GM18505 (cell line): ENCODE measurements around the gene NDUFS6.

ENCODE experiments used
- ATAC-seq: cut with Tn5 transposase; IDR thresholded peaks from one replicate; pipeline ENCODE4 v1.9.1; 2021; ENCODE audit not compliant: unreplicated experiment
- POLR2A ChIP-seq: IDR thresholded peaks from 4 replicates; pipeline ENCODE4 v1.6.1; 2011; ENCODE audit warnings: borderline replicate concordance; ENCODE audit not compliant: insufficient read depth, insufficient read length; ENCODE audit errors: extremely low read depth

NDUFS6 gene

GRCh38 chr5:1827886-1828397 is 26.7 kb downstream of the NDUFS6 start:
- TF ChIP-seq POLR2A: no peak
- no peak for ATAC-seq

GRCh38 chr5:1830571-1831228 is 29.5 kb downstream of the NDUFS6 start:
- TF ChIP-seq POLR2A: no peak
- ATAC-seq: no peak

GRCh38 chr5:1831257-1831656 is 30.1 kb downstream of the NDUFS6 start:
- TF ChIP-seq POLR2A: no peak
- ATAC-seq: no peak

GRCh38 chr5:1831677-1832313 is 30.6 kb downstream of the NDUFS6 start:
- no peak for ATAC-seq
- TF ChIP-seq POLR2A: no peak

GRCh38 chr5:1832511-1833250 is 31.5 kb downstream of the NDUFS6 start:
- no peak for ATAC-seq

GRCh38 chr5:1833264-1834021 is 32.2 kb downstream of the NDUFS6 start:
- no peak for ATAC-seq

More at GRCh38 chr5:1832511-1833250, 31.5 kb downstream of the NDUFS6 start:
- TF ChIP-seq POLR2A: no peak

GRCh38 chr5:1834022-1834551 is 32.9 kb downstream of the NDUFS6 start:
- ATAC-seq: no peak
- TF ChIP-seq POLR2A: no peak

More at GRCh38 chr5:1833264-1834021, 32.2 kb downstream of the NDUFS6 start:
- TF ChIP-seq POLR2A: no peak

- no peak for TF ChIP-seq POLR2A
- ATAC-seq: no peak
Observed at GRCh38 chr5:1834721-1835429, 33.7 kb downstream of the NDUFS6 start.

- no peak for TF ChIP-seq POLR2A
- no peak for ATAC-seq
Observed at GRCh38 chr5:1835431-1835830, 34.2 kb downstream of the NDUFS6 start.

GRCh38 chr5:1836176-1836890 is 35.1 kb downstream of the NDUFS6 start:
- no peak for ATAC-seq
- no peak for TF ChIP-seq POLR2A
